ENCODE results near the gene EEF2K.

- TF ChIP-seq CTCF (IDR thresholded peaks at IDR 0.05) (no peak), POLR2A (IDR thresholded peaks at IDR 0.05) (no peak)
Measured at GRCh38 chr16:22304411-22304810, 98.3 kb downstream of the EEF2K start.

Data from thyroid gland (tissue), 4 donors.